ENCODE measurements around the gene HDGFL2.

The HDGFL2 gene

DNA sequence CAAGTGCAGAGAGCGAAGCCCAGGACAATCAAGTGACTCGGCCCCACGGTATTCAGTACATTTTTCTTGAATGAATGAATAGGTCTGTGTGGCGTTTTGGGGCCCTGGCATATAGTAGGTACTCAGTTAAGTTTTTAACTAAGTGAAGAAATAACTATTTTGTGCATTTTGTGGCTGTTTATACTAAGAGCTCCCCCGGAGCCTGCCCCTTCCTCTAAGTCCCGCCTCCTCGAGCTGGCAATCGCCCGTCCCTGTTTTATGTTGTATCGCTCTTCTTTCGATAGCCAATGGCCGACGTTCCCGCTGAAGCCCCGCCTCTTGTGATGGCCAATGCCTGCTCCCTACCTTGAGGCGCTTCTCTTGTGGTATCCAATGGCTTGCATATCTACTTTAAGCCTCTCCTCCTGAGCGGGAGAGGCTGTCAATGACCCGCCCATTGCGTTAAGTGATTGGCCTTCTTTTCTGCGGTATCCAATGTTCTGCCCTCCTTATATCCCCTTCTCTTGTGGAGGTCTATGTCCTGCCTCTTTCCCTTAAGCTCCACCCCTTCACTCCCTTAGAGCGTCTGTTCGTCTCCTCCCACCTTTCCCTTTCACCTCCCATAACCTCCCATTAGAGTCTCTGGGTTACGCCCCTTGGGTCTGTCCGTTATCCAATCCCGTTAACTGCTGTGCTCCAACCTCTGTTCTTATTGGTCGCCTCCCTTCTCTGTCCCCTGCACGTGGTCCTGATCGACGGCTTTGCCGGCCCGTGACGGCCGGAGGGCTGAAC, 509 bp upstream of the HDGFL2 start:
- peak; percentile 97 for DNase-seq

DNA sequence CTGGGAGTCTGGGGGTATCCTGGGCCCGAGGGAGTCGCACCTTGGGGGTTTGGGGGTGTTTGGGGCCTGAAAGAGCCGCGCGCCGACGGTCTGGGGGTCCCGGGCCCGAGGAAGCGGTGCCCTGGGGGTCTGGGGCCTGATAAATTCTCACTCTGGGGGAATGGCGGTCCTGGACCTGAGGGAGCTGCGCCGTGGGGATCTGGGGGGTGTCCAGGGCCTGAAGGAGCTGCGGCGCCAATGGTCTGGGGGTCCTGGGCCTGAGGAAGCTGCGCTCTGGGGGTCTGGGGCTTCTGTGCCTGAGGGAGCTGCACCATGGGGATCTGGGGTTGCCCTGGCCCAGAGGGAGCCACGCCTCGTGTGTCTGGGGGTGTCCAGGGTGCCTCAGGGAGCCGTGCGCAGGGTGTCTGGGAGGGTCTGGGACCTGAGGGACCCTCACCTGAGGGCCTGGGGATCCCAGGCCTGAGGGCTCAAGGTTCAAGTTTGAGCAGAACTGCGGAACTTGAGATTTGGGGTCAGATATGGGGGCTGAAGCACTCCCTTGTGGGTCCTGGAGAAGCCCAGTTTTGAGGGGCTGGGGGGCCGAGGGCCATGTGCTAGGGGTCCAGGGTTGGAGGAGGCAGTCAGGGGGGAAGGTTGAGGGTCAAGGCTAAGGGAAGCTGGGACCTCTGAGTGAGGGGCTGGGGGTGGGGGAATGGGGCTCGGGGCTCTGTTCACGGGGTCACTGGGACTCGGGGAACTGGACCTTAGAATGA, 1.1 kb downstream of the HDGFL2 start:
- no peak for DNase-seq

GRCh38 chr19:4473763-4474513, 1.8 kb downstream of the HDGFL2 start:
- peak in 1 of 2 experiments; percentile 21 for DNase-seq

GRCh38 chr19:4474514-4475022, 2.5 kb downstream of the HDGFL2 start:
- peak in 1 of 2 experiments; percentile 51 for DNase-seq

- DNase-seq, result no peak
Observed at GRCh38 chr19:4477034-4477801, 5.1 kb downstream of the HDGFL2 start.

DNA sequence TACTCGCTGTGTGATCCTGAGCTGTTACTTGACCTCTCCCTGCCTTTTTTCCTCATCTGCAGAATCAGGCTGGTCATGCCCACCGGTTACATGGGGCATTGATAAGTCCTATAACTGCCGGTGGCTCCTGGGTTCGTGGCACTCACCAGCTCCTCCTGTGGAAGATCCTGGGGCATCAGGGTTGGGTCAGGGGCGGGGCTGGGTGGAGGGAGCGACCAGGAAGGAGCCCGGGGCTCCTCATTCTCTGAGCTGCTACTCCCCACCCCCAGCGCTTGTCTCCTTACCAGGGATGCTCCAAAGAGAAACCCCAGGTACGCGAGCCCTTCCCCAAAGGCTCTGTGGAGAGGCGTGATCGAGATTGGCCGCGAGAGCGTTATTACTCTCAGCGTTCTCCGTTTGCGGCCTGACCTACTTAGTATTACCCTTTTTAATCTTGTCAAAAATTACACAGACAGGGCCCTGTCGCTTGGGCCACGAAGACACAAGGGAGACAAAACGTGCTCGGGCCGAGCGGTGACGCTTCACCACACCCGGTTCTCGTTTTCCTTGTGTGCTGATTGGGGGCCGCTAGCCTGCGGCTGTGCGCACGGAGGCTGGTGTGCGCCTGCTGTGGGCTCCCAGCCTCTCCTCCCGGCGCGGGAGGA, 10.7 kb downstream of the HDGFL2 start:
- no peak for DNase-seq

GRCh38 chr19:4483385-4483784, 11.3 kb downstream of the HDGFL2 start:
- DNase-seq, result no peak

DNA sequence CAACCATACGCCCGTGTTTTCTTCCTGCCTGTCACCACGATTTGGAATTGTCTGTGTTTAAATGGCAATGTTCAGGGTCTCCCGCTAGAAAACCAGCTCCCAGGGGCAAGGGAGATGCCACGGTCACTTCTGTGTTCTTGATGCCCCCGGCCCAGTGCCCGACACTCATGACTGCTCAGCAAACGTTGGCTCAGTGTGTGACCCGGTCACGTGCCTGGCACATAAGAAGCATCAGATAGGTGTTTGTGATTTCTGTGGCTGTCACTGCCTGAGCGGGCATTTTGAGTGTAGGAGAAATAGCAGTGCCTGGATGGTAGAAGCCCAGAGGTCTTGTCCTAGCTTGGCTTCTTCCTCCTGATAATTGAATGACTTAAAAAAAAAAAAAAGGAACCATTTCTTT, 15.5 kb downstream of the HDGFL2 start:
- DNase-seq, result no peak

DNA sequence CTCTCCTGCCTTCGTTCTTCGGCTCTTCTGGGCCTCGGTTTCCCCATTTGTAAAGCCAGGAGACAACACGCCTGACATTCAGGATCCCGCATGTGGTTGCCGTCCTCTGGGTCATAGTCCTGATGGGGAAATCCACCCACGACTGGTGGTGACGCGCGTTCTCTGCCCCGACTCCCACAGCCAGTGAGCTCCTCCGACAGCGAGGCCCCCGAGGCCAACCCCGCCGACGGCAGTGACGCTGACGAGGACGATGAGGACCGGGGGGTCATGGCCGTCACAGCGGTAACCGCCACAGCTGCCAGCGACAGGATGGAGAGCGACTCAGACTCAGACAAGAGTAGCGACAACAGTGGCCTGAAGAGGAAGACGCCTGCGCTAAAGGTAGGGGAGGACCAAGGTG, 16.4 kb downstream of the HDGFL2 start:
- DNase-seq, result no peak

- no peak for DNase-seq
Observed at GRCh38 chr19:4491446-4491845, 19.3 kb downstream of the HDGFL2 start.

GRCh38 chr19:4492337-4493103, 20.4 kb downstream of the HDGFL2 start:
- no peak for DNase-seq

GRCh38 chr19:4493104-4493928, 21.2 kb downstream of the HDGFL2 start:
- no peak for DNase-seq

- DNase-seq, result no peak
Observed at GRCh38 chr19:4493929-4494690, 22.0 kb downstream of the HDGFL2 start.

GRCh38 chr19:4494691-4495064, 22.6 kb downstream of the HDGFL2 start:
- DNase-seq, result no peak

DNA sequence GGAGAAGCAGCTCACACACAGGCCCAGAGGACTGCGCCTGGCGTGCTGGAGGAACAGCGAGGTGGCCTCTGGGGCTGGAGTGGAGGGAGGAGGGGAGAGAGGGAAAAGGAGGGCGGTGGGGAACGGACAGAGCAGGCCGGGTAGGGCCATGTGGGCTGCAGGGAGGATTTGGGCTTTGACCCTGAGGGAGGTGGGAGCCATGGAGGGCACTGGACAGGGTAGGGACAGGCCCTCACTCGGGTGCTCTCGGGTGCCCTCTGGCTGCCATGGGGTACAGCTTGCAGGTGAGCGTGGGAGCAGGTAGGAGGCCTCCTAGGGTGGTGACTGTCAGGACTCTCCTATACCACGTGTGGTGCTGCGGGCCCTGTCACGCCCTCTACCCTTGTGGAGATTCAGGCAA, 23.4 kb downstream of the HDGFL2 start:
- DNase-seq, result no peak

GRCh38 chr19:4496304-4496703, 24.2 kb downstream of the HDGFL2 start:
- DNase-seq, result no peak

GRCh38 chr19:4497770-4498389, 25.8 kb downstream of the HDGFL2 start:
- DNase-seq, result no peak

- no peak for DNase-seq
Observed at GRCh38 chr19:4498694-4499093, 26.6 kb downstream of the HDGFL2 start.

GRCh38 chr19:4499318-4499717, 27.2 kb downstream of the HDGFL2 start:
- no peak for DNase-seq
